HepG2 (cell line): ENCODE measurements around the gene CCDC87. TPM values are rescaled to one million over a fixed set of nuclear protein-coding genes. Genes with fewer than 3 reads are reported as not detected.

Experiments
- ATAC-seq: fragments of 200-7000 bp; cut with Tn5 transposase; 3 replicates; pipeline ENCODE4 v1.9.1; 2020; ENCODE audit warnings: mild to moderate bottlenecking, moderate library complexity
- BruUV-seq: library from RNA; stranded (reverse); fragments of 400-500 nt; replicated peaks from 2 replicates; lab custom pipeline; 2021; lab: Mats Ljungman, UMichigan
- CTCF ChIA-PET: fragments of 300-600 bp; formaldehyde crosslinking; extraction: SDS; loops from one replicate; lab custom pipeline; 2021; ENCODE audit warnings: low total read pairs, inconsistent platforms, low intra/inter-chr PET ratio; lab: Yijun Ruan, JAX
- POLR2A ChIA-PET: fragments of 350-600 bp; sonication (Branson Sonifier 250); formaldehyde crosslinking; loops from one replicate; lab custom pipeline; 2020; ENCODE audit warnings: antibody characterized with exemption, inconsistent platforms; lab: Yijun Ruan, JAX
- DNase-seq: peaks from one replicate; pipeline ENCODE4 v3.0.0-alpha.2; 2015; ENCODE audit warnings: low spot score
- FAIRE-seq: peaks from 3 replicates; lab custom pipeline; 2011; peaks lifted over from hg19 to GRCh38; lab: Jason Lieb, UNC
- H2AFZ ChIP-seq: one replicate; pipeline ENCODE4 v1.6.1; 2011; ENCODE audit warnings: low read length, inconsistent platforms
- H3K27ac ChIP-seq: fragments of 300-600 bp; 3 replicates; pipeline ENCODE4 v1.8.0; 2011; ENCODE audit warnings: mixed run types, mild to moderate bottlenecking, mixed read lengths, low read length, inconsistent platforms; ENCODE audit not compliant: insufficient read depth; ENCODE audit errors: extremely low read length
- H3K27me3 ChIP-seq, 2 experiments: fragments of 200-600 bp in 1 of 2; 2 replicates in 1 of 2; 3 replicates in 1 of 2; pipeline versions ENCODE4 v1.6.0 to v1.8.0; 2011; ENCODE audit warnings: low read length in 2 of 2, mild to moderate bottlenecking in 2 of 2, moderate library complexity in 2 of 2, inconsistent platforms in 1 of 2; ENCODE audit not compliant: insufficient read depth in 2 of 2, control insufficient read depth in 1 of 2
- H3K36me3 ChIP-seq, 2 experiments: fragments of 200-600 bp in 1 of 2; replicated peaks in 1 of 2; 2 replicates in 1 of 2; 3 replicates in 1 of 2; pipeline versions ENCODE4 v1.5.1 to v1.8.0; 2011; ENCODE audit warnings: low read length in 2 of 2, inconsistent platforms in 1 of 2; ENCODE audit not compliant: insufficient read depth in 2 of 2, control insufficient read depth in 1 of 2
- H3K4me1 ChIP-seq: 2 replicates; pipeline ENCODE4 v1.5.1; 2012; ENCODE audit warnings: low read length, inconsistent platforms; ENCODE audit not compliant: insufficient read depth
- H3K4me2 ChIP-seq: 2 replicates; pipeline ENCODE4 v1.6.0; 2011; ENCODE audit warnings: low read depth, low read length, inconsistent platforms
- H3K4me3 ChIP-seq, 3 experiments: fragments of 200-600 bp in 1 of 3; sonication (generic), shearing (Covaris generic) in 1 of 3; replicated peaks in 1 of 3; 2 replicates each; pipeline ENCODE4 v1.5.1; 2011 to 2016; ENCODE audit warnings: low read length in 3 of 3, inconsistent platforms in 2 of 3, low read depth in 2 of 3, mild to moderate bottlenecking in 2 of 3, control low read depth in 1 of 3, mixed read lengths in 1 of 3; ENCODE audit not compliant: insufficient read depth in 1 of 3
- H3K79me2 ChIP-seq: one replicate; pipeline ENCODE4 v1.6.1; 2011; ENCODE audit warnings: low read length, inconsistent platforms; ENCODE audit not compliant: insufficient read depth
- H3K9ac ChIP-seq: 2 replicates; pipeline ENCODE4 v1.6.0; 2011; ENCODE audit warnings: mild to moderate bottlenecking, low read depth, low read length, inconsistent platforms; ENCODE audit not compliant: insufficient read depth
- H3K9me3 ChIP-seq: 2 replicates; pipeline ENCODE4 v1.5.1; 2012; ENCODE audit warnings: mild to moderate bottlenecking, low read length
- H4K20me1 ChIP-seq: 2 replicates; pipeline ENCODE4 v1.6.0; 2011; ENCODE audit warnings: inconsistent platforms, mild to moderate bottlenecking, low read length, moderate library complexity; ENCODE audit not compliant: insufficient read depth
- EHMT2 ChIP-seq: fragments of 200-600 bp; sonication (generic); IDR thresholded peaks from 2 replicates; pipeline ENCODE4 v1.7.0; 2017; ENCODE audit warnings: antibody characterized with exemption, low read depth, low read length, borderline replicate concordance
- MTF2 ChIP-seq: sonication (generic); formaldehyde crosslinking; IDR thresholded peaks from 2 replicates; pipeline ENCODE4 v1.5.0; 2020; ENCODE audit warnings: missing genetic modification reagents, borderline replicate concordance
- SIN3B ChIP-seq: fragments of 150-350 bp; IDR thresholded peaks from 2 replicates; pipeline ENCODE4 v1.6.1; 2014; ENCODE audit warnings: low read length
- SRSF9 ChIP-seq: fragments of 200-400 bp; formaldehyde crosslinking; IDR thresholded peaks from 2 replicates; pipeline ENCODE4 v1.6.1; 2018; ENCODE audit warnings: borderline replicate concordance, mild to moderate bottlenecking, low read depth, low read length; ENCODE audit not compliant: insufficient read depth, poor library complexity, severe bottlenecking
- ZMYM3 ChIP-seq: sonication (generic); formaldehyde crosslinking; IDR thresholded peaks from 2 replicates; pipeline ENCODE4 v1.5.1; 2020; ENCODE audit warnings: mild to moderate bottlenecking, missing genetic modification reagents
- ZNF263 ChIP-seq: sonication (generic); formaldehyde crosslinking; IDR thresholded peaks from 2 replicates; pipeline ENCODE4 v1.4.0; 2020; ENCODE audit warnings: missing genetic modification reagents
- ZNF431 ChIP-seq: sonication (generic); formaldehyde crosslinking; IDR thresholded peaks from 2 replicates; pipeline ENCODE4 v1.9.0; 2022; ENCODE audit warnings: missing genetic modification reagents, low read depth, mild to moderate bottlenecking, borderline replicate concordance
- ZNF768 ChIP-seq: sonication (generic); formaldehyde crosslinking; IDR thresholded peaks from 2 replicates; pipeline ENCODE4 v1.4.0; 2020; ENCODE audit warnings: missing genetic modification reagents
- ZNF776 ChIP-seq: sonication (generic); formaldehyde crosslinking; IDR thresholded peaks from 2 replicates; pipeline ENCODE4 v1.4.0; 2020; ENCODE audit warnings: mild to moderate bottlenecking, missing genetic modification reagents
- WGBS: methylation state at CpG from one replicate; pipeline ENCODE4 v1.1.6; 2017; ENCODE audit warnings: low lambda C conversion rate; 5-methylcytosine and 5-hydroxymethylcytosine counted together
- in situ Hi-C: cut with HindIII; loops from 2 replicates; pipeline ENCODE4 v1.10.0; 2017; ENCODE audit warnings: low pct_unique_long_range_greater_than_20kb; ENCODE audit not compliant: extremely low pct_ligation_motif_present
- intact Hi-C: fragments of 100-400 bp; cut with micrococcal nuclease; formaldehyde crosslinking; loops from one replicate; pipeline ENCODE4 v1.10.0; 2022; ENCODE audit not compliant: unreplicated experiment
- polyA plus RNA-seq, 8 experiments: library from polyadenylated mRNA; depleted of rRNA in 3 of 8; stranded (reverse) in 7 of 8; unstranded in 1 of 8; fragments of >200 nt; fragmentation: Illumina TruSeq in 4 of 8; extraction: Trizol in 4 of 8; gene quantifications; 2 replicates each; pipeline versions ENCODE4 v1.2.1 to v1.2.3, GENCODE V29; 2011 to 2016; ENCODE audit warnings: low read depth in 4 of 8, missing spikeins in 1 of 8, mixed read lengths in 1 of 8; ENCODE audit not compliant: insufficient read depth in 1 of 8
- total RNA-seq, 5 experiments: library from RNA; depleted of rRNA; stranded (reverse); fragments of >200 nt; fragmentation: Illumina TruSeq; extraction: Trizol; gene quantifications; 2 replicates each; pipeline ENCODE4 v1.2.3, GENCODE V29; 2016; ENCODE audit warnings: low read depth in 1 of 5
- TF ChIP-seq, protein P1 (sequence below): sonication (generic); formaldehyde crosslinking; conservative IDR thresholded peaks from 2 replicates; pipeline ENCODE4 v1.4.0; 2020; ENCODE audit warnings: missing genetic modification reagents
- TF ChIP-seq, protein P2 (sequence below): sonication (generic); formaldehyde crosslinking; IDR thresholded peaks from 2 replicates; pipeline ENCODE4 v1.5.0; 2020; ENCODE audit warnings: mild to moderate bottlenecking, missing genetic modification reagents, borderline replicate concordance

Gene CCDC87
- total and polyA plus RNA-seq, 2 of the 13 experiments (the other 11 are each of a cell fraction or from before 2014, with no cell fraction given), result 0.05 to 0.42 TPM

DNA sequence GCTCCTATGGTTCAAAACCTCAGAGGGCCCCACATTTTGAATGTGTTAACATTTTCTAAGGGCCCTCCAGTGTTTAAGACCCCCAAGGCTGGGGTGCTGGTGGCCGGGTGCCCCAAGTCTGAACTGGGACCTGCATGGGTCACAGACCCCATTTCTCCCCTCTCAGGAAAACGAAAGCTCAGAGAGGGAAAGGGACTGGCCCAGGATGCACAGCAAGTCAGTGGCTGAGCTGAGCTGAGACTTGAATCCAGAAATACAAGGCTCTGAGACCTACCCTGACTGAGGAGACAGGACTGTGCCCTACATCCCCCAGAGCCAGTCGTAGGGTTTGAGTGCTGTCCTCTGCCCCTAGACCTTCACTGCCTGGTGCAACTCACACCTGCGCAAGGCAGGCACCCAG is 42.0 kb downstream of the CCDC87 start:
- Histone ChIP-seq H3K27me3 (peaks cover 2 to 19% of the 10 kb centered on the region in 2 experiments), H3K4me2 (no peak overlapping the region), H3K79me2 (no peaks in the 10 kb centered on the region), H2AFZ (no peak overlapping the region), H3K4me3 (no peak overlapping the region), H3K9ac (no peak overlapping the region), H3K4me1 (peaks cover 40% of the 10 kb centered on the region), H3K36me3 (no peaks in the 10 kb centered on the region), H3K27ac (no peak overlapping the region), H3K9me3 (no peaks in the 10 kb centered on the region), H4K20me1 (no peaks in the 10 kb centered on the region)
- intact Hi-C loops, result no loop called here
- DNase-seq (no peak), ATAC-seq (no peak), FAIRE-seq (no peak)
- 42% methylated on average over 3 of the region's 4 CpGs for WGBS
- POLR2A ChIA-PET, result interaction anchor here (1.5 kb wide), 1 partner anchor 88 kb away, joined by 4 read pairs; the partner anchor contains the start of gene RBM4
- in situ Hi-C loops, result loop anchor here (25.0 kb wide), 1 partner anchor 286 kb away; the partner anchor contains the start of gene RCE1
- BruUV-seq, result no TSS peak
- TF ChIP-seq, protein P1, sequence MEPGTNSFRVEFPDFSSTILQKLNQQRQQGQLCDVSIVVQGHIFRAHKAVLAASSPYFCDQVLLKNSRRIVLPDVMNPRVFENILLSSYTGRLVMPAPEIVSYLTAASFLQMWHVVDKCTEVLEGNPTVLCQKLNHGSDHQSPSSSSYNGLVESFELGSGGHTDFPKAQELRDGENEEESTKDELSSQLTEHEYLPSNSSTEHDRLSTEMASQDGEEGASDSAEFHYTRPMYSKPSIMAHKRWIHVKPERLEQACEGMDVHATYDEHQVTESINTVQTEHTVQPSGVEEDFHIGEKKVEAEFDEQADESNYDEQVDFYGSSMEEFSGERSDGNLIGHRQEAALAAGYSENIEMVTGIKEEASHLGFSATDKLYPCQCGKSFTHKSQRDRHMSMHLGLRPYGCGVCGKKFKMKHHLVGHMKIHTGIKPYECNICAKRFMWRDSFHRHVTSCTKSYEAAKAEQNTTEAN (CRISPR knock-in tag), result no peak
- TF ChIP-seq SIN3B (no peak), SRSF9 (no peak), ZNF768 (CRISPR knock-in tag) (peak; percentile 97), ZMYM3 (CRISPR knock-in tag) (0 out of 2 replicates have a peak, but pooled peaks have one; percentile 20)
- CTCF ChIA-PET, result no interaction called here

DNA sequence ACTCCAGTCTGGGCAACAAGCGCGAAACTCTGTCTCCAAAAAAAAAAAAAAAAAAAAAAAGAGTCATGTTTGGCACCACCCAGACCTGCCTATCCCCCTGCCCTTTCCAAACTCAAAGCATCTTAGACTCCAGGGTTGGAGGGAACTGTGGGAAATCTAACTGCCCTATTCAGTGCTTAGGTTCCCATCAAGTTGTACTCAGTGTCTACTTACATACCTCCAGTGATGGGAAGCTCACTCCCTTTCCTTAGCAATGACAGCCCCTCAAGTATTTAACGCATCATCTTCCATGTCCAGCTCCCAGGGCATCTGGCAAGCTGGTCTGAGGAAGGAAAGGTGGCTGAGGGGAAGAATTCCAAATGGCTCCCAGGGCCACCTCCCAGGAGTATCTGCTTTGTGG is 43.2 kb downstream of the CCDC87 start:
- BruUV-seq, result no TSS peak
- no peak for FAIRE-seq
- POLR2A ChIA-PET, result no interaction called here

More for the DNA sequence above, 43.2 kb downstream of the CCDC87 start:
- Histone ChIP-seq H3K27ac (no peak overlapping the region), H3K79me2 (no peaks in the 10 kb centered on the region), H3K4me1 (peaks cover 46% of the 10 kb centered on the region), H3K9me3 (no peaks in the 10 kb centered on the region), H3K36me3 (no peaks in the 10 kb centered on the region), H3K9ac (no peak overlapping the region), H4K20me1 (no peaks in the 10 kb centered on the region), H2AFZ (no peak overlapping the region), H3K4me3 (no peak overlapping the region), H3K4me2 (no peak overlapping the region), H3K27me3 (peaks cover 2 to 11% of the 10 kb centered on the region in 2 experiments; a peak in 4 of 5 replicates)
- intact Hi-C loops, result no loop called here
- in situ Hi-C loops, result loop anchor here (25.0 kb wide), 1 partner anchor 288 kb away; the partner anchor contains the start of gene RCE1
- TF ChIP-seq, protein P2, sequence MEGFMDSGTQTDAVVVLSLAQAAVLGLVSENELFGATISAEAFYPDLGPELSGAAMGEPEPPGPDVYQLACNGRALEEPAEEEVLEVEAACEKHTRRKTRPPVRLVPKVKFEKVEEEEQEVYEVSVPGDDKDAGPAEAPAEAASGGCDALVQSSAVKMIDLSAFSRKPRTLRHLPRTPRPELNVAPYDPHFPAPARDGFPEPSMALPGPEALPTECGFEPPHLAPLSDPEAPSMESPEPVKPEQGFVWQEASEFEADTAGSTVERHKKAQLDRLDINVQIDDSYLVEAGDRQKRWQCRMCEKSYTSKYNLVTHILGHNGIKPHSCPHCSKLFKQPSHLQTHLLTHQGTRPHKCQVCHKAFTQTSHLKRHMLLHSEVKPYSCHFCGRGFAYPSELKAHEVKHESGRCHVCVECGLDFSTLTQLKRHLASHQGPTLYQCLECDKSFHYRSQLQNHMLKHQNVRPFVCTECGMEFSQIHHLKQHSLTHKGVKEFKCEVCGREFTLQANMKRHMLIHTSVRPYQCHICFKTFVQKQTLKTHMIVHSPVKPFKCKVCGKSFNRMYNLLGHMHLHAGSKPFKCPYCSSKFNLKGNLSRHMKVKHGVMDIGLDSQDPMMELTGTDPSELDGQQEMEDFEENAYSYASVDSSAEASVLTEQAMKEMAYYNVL (CRISPR knock-in tag), result no peak
- TF ChIP-seq MTF2 (no peak), ZNF776 (no peak), ZNF263 (CRISPR knock-in tag) (no peak), ZMYM3 (CRISPR knock-in tag) (peak; percentile 58; the same call in 1 of the 2 replicates), ZNF431 (no peak), EHMT2 (no peak)
- WGBS, result 55% methylated on average over 3 of the region's 3 CpGs
- DNase-seq (no peak), ATAC-seq (no peak)
- CTCF ChIA-PET, result no interaction called here
